IgD-negative memory B cell (primary cell): Measurements from ENCODE around the gene GPR17. TPM values are rescaled to one million over a fixed set of nuclear protein-coding genes. Genes with fewer than 3 reads are reported as not detected.

Source experiments
- H3K27ac Mint-ChIP-seq, 3 donors: one replicate each; pipeline ENCODE4 v1.8.0; 2020 to 2022; ENCODE audit warnings: mild to moderate bottlenecking in 3 of 3, mixed read lengths in 3 of 3, moderate library complexity in 1 of 3
- H3K27me3 Mint-ChIP-seq: one replicate; pipeline ENCODE4 v1.8.0; 2021; ENCODE audit warnings: mixed read lengths
- H3K36me3 Mint-ChIP-seq: one replicate; pipeline ENCODE4 v1.8.0; 2020; ENCODE audit warnings: mild to moderate bottlenecking, mixed read lengths
- H3K4me1 Mint-ChIP-seq, 3 donors: one replicate each; pipeline ENCODE4 v1.8.0; 2020 to 2022; ENCODE audit warnings: mixed read lengths in 3 of 3, mild to moderate bottlenecking in 1 of 3
- H3K4me3 Mint-ChIP-seq, 4 donors: one replicate each; pipeline ENCODE4 v1.8.0; 2020 to 2022; ENCODE audit warnings: mild to moderate bottlenecking in 4 of 4, mixed read lengths in 4 of 4, moderate library complexity in 3 of 4
- H3K9me3 Mint-ChIP-seq, 3 donors: one replicate each; pipeline ENCODE4 v1.8.0; 2020 to 2021; ENCODE audit warnings: mixed read lengths in 3 of 3, mild to moderate bottlenecking in 1 of 3
- polyA plus RNA-seq: library from polyadenylated mRNA; unstranded; fragments of 300-500 nt; fragmentation: Illumina TruSeq; gene quantifications from one replicate; pipeline ENCODE4 v1.2.3, GENCODE V29; 2021

Gene GPR17
- polyA plus RNA-seq, 1 donor from 2014 or later = not detected

- Mint-ChIP-seq H3K36me3 (peaks cover 2% of the 10 kb centered on the region), H3K4me1 (peaks cover 17 to 46% (median 40%) of the 10 kb centered on the region in 3 donors), H3K27ac (peak overlapping the region; percentile 83 to 91 (median 85)), H3K4me3 (peak overlapping the region in 3 of 4 donors; percentile 33 to 67 (median 38)), H3K27me3 (no peaks in the 10 kb centered on the region), H3K9me3 (no peaks in the 10 kb centered on the region)
These were observed 7.4 kb upstream of the GPR17 start for GRCh38 chr2:127638361-127639110.

DNA sequence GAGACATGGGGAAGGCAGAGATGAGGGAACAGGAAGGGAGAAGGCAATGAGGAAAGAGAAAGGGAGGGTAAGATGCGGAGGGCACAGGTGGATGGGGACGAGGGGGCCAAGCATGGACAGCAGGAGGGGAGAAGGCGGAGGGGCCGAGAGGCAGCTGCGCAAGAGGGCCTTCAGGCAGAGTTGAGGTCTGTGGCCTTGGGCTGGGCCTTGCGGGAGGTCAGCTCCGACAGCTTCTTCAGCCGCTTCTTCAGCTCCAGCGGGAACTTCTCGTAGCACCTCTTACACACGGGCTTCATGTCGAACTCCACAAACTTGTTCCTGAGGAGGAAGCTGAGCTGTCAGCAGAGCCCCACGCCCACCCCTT is 6.9 kb upstream of the GPR17 start:
- peak overlapping the region; percentile 83 to 91 (median 85) for H3K27ac Mint-ChIP-seq
- H3K9me3 Mint-ChIP-seq = no peaks in the 10 kb centered on the region
- H3K27me3 Mint-ChIP-seq = no peaks in the 10 kb centered on the region
- H3K36me3 Mint-ChIP-seq = peaks cover 2% of the 10 kb centered on the region
- H3K4me1 Mint-ChIP-seq = peaks cover 18 to 41% (median 35%) of the 10 kb centered on the region in 3 donors
- peak overlapping the region in 2 of 4 donors; percentile 28 to 67 for H3K4me3 Mint-ChIP-seq

DNA sequence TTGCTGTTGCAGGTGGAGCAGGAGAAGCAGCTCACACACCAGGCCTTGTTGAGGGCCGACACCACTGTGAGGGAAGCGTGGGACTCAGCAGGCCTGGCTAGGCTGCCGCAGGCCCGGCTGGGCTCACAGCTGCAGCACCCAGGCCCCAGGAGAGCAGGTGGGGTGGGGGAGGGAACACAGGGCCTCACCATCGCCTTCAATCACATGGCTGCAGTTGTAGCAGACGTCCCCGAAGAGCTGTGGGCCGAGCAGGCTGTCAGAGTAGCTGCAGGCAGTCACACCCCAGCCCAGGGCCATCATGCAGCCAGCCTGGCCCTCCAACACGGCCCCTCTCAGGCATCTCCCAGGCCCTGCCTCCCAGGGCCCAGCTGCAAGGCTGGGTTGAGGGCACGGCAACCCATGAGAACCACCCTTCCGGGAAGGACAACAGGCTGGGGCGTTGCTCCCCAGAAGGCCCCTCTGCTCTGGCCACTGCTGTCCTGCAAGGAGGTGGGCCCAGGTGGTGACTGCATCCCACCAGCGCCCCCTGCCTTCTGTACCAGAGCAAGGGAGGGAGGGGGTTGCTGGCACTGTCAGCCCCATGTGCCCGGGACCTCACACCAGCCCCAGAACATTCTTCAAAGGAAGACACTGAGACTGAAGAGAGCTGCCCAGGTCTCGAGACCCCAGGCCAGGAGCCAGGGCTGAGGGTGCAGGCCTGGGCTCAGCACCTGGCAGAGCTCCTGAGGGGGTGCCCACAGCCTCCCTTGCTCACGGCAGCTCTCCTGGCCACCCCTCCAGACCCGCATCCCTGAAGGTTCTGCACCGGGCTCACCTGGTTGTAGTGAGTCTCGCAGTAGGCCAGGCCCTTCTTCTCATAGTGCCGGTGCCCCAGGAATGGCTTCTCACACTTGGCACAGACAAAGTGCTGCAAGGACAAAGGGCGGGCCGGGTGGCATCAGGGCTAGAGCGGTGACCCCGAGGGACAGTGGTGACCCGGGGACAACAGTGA is 5.6 kb upstream of the GPR17 start:
- peaks cover 3% of the 10 kb centered on the region for H3K36me3 Mint-ChIP-seq
- peaks cover 21 to 34% (median 28%) of the 10 kb centered on the region in 3 donors for H3K4me1 Mint-ChIP-seq
- peak overlapping the region in 3 of 4 donors; percentile 53 to 78 (median 73) for H3K4me3 Mint-ChIP-seq
- H3K27me3 Mint-ChIP-seq = no peaks in the 10 kb centered on the region
- H3K9me3 Mint-ChIP-seq = no peaks in the 10 kb centered on the region
- H3K27ac Mint-ChIP-seq = peak overlapping the region; percentile 53 to 85 (median 71)

DNA sequence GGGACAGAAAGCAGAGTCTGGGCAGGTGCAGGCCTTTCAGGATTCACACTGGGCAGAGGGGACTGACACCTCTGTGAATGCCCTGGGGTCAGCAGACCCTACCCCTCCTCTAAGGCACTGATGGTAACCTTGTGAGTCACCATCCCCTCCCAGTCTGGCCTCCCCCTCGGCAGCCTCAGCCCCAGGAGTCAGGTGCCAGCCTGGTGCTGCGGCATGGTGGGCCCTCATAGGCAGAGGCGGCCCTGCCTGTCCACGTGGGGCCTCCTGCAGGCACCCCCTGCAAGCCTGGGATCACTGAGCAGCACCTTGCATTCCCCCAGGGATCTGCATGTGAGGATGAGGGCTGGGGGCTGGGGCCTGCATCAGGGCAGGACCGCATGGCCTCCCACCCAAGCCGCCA is 4.8 kb upstream of the GPR17 start:
- H3K4me1 Mint-ChIP-seq = peaks cover 21 to 32% (median 23%) of the 10 kb centered on the region in 3 donors
- H3K9me3 Mint-ChIP-seq = no peaks in the 10 kb centered on the region
- peak overlapping the region in 1 of 4 donors; percentile 9 for H3K4me3 Mint-ChIP-seq
- H3K27ac Mint-ChIP-seq = peak overlapping the region in 2 of 3 donors; percentile 53 to 85
- H3K27me3 Mint-ChIP-seq = no peaks in the 10 kb centered on the region
- peaks cover 3% of the 10 kb centered on the region for H3K36me3 Mint-ChIP-seq

DNA sequence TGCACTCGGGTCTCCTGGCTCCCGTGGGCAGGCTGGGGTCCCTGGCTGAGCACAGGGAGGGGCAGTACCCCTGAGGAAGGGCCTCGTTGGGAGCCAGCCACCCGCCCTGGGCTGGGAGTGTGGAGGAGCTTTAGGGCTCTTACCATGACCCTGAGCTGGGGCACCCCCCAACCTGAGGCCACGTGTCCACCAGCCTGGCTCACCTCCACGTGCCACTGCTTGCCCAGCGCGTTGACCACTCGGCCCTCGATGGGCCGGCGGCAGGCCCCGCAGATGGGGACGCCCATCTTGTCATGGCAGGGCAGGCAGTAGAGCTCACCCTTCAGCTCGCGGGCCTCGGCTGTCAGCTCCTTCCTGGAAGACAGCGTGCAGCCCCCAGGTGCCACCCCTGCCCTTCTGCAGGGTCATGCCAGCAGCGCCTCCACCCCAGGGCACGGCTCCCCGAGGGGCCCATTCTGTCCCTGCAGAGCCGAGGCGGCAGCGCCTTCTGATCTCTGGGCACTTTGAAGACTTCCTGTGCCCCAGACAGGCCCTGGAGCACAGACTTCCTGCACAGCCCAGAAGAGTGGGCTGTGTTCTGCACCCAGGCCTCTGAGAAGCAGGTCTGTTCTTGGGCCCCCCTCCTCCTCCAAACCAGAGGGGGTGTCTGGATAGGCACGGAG is 4.0 kb upstream of the GPR17 start:
- peaks cover 22 to 27% (median 24%) of the 10 kb centered on the region in 3 donors for H3K4me1 Mint-ChIP-seq
- H3K4me3 Mint-ChIP-seq = peak overlapping the region in 2 of 4 donors; percentile 17 to 52
- peaks cover 3% of the 10 kb centered on the region for H3K36me3 Mint-ChIP-seq
- no peaks in the 10 kb centered on the region for H3K9me3 Mint-ChIP-seq
- peak overlapping the region in 1 of 3 donors; percentile 85 for H3K27ac Mint-ChIP-seq
- H3K27me3 Mint-ChIP-seq = no peaks in the 10 kb centered on the region

DNA sequence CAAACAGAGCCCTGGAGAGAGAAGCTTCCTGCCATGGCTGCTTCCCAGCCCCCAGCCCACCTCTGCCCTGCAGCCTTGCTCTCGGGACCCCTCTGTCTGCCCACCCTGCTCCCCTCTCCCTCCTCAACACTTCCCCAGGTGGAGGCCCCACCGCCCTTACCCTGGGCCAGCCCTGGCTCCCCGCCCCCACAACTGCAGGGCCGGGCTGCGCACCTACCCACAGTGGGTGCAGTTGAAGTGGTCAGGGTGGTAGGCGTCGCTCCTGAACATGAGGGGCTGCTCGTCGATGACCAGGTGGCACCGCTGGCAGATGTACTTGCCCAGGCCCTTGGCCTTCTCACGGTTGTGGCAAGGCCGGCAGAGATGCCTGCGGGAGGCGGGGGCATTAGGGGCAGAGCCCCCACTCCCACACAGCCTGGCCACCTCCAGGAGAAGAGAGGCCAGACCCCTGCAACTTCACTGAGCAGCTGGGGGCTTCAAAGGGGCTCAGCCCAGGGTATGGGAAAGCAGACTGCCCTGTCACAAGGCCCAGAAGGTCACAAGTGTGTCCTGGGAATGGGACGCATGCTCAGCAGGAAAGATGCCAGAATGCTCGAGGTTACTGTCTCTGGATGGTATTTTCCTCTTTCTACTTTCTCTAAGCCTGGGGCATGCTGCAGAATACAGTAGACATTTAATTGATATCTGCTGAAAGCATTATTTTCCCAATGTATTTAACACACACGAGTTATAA is 3.1 kb upstream of the GPR17 start:
- no peaks in the 10 kb centered on the region for H3K9me3 Mint-ChIP-seq
- H3K27ac Mint-ChIP-seq = no peak overlapping the region
- H3K36me3 Mint-ChIP-seq = peaks cover 3% of the 10 kb centered on the region
- H3K4me1 Mint-ChIP-seq = peaks cover 19 to 27% (median 24%) of the 10 kb centered on the region in 3 donors
- H3K27me3 Mint-ChIP-seq = no peaks in the 10 kb centered on the region
- peak overlapping the region in 2 of 4 donors; percentile 17 to 18 for H3K4me3 Mint-ChIP-seq

- H3K36me3 Mint-ChIP-seq = peaks cover 3% of the 10 kb centered on the region
- H3K27ac Mint-ChIP-seq = no peak overlapping the region
- H3K4me3 Mint-ChIP-seq = no peak overlapping the region
- H3K4me1 Mint-ChIP-seq = peaks cover 17 to 24% (median 24%) of the 10 kb centered on the region in 3 donors
- H3K27me3 Mint-ChIP-seq = no peaks in the 10 kb centered on the region
- no peaks in the 10 kb centered on the region for H3K9me3 Mint-ChIP-seq
These were observed 2.4 kb upstream of the GPR17 start for GRCh38 chr2:127643439-127644065.

DNA sequence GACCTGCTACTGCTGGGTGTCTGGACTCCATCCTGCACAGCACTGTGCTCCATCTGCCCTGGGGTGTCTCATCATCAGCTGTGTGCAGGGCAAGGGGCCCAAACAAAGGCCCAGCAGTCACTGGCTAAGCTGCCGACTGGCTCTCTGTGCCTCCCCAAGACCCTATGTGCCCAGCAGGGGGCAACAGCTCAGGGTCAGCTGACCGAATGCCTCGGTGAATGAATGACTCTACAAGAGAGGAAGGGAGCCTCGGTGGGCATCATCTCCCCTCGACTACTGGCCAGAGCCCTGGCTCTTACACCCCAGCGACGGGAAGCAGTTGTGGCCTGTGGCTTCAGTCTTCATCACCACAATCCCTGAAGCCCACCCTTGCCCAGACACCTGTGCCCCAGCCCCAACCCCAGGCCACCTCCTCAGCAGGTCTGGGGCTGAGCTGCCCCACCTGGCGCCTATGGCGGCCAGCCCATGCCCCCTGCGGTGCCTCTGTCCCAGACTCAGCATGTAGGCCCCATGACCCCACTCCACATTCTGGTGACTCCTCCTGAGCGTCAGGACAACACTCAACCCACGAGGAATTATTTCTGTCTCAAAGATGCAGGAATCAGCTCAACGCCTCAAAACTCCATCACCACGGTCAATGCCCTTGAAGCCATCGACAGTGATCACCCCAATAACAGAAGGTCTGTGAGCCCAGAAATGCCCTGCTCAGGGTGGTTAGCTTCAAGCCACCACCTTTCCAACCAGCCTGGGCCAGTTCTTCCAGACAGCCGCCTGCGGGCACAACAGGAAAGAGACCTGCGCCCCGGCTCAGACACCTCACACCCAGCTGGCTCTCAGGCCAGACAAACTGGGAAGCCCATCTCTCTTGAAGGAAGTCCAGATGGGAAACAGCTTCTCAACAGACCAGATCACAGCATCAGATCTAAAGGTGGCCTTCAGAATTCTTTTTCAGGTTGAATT is 1.6 kb upstream of the GPR17 start:
- Mint-ChIP-seq H3K27me3 (no peaks in the 10 kb centered on the region), H3K36me3 (peaks cover 3% of the 10 kb centered on the region), H3K4me1 (peaks cover 19 to 24% (median 23%) of the 10 kb centered on the region in 3 donors), H3K4me3 (peak overlapping the region in 1 of 4 donors; percentile 32), H3K9me3 (no peaks in the 10 kb centered on the region), H3K27ac (peak overlapping the region in 2 of 3 donors; percentile 38 to 65)

- Mint-ChIP-seq H3K27ac (peak overlapping the region in 2 of 3 donors; percentile 38 to 65), H3K9me3 (no peaks in the 10 kb centered on the region), H3K27me3 (no peaks in the 10 kb centered on the region), H3K4me3 (no peak overlapping the region), H3K36me3 (peaks cover 2% of the 10 kb centered on the region), H3K4me1 (peaks cover 20 to 27% (median 22%) of the 10 kb centered on the region in 3 donors)
These were observed 943 bp upstream of the GPR17 start for GRCh38 chr2:127645026-127645394.

GRCh38 chr2:127646487-127647241 is 711 bp downstream of the GPR17 start:
- H3K27me3 Mint-ChIP-seq = no peaks in the 10 kb centered on the region
- H3K36me3 Mint-ChIP-seq = peaks cover 2% of the 10 kb centered on the region
- no peak overlapping the region for H3K27ac Mint-ChIP-seq
- H3K4me3 Mint-ChIP-seq = no peak overlapping the region
- H3K9me3 Mint-ChIP-seq = no peaks in the 10 kb centered on the region
- peaks cover 19 to 30% (median 19%) of the 10 kb centered on the region in 3 donors for H3K4me1 Mint-ChIP-seq

DNA sequence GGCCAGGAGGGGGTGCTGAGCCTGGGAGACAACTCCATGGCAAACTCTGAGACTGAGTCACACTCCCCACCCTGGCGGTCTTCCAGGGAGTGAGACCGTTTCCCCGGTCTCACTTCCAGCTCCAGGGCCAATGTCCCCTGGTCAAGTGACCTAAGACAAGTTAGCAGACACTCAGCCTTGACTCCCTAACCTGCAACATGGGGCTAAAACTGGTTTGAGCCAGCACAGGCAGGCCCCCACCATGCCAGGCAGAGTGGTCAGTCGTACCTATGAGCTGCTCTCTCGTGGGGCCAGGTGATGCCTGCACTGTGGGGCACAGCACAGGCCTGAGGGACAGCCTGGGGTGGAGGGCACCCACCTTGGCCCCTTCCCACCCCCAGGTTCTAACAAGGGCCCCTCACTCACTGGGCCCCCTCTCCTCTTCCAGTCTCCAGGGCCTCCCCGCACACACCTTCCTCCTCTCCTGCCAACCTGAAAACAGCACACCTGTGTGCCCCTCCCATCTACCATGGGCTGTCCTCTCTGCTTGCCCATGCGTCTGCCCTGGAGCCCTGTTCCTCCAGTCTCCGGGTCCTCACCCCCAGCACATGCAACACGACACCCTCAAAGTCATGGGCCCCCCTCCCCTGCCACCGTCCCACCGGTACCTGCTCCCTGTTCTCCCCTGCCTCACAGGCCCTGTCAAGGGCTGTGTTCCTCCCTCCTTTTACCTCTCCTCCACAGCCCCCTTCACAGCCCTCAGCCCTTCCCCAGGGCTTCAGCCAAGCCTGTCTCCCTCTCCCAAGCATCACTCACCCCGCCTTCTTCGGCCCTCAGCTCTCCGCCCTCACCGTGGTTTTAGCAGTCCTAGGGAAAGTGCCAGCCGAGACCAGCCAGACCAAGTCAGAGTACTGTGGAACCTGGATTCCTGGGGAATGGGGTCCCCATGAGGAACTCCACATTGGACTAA is 1.6 kb downstream of the GPR17 start:
- Mint-ChIP-seq H3K27ac (peak overlapping the region in 2 of 3 donors; percentile 24 to 64), H3K36me3 (peaks cover 2% of the 10 kb centered on the region), H3K4me3 (peak overlapping the region in 1 of 4 donors; percentile 77), H3K27me3 (no peaks in the 10 kb centered on the region), H3K4me1 (peaks cover 22 to 34% (median 23%) of the 10 kb centered on the region in 3 donors), H3K9me3 (no peaks in the 10 kb centered on the region)
